HS-27A (cell line): Measurements from ENCODE around the gene IGSF8.

Experiments used
- DNase-seq: peaks from one replicate; pipeline ENCODE4 v3.0.0-alpha.2; 2012; ENCODE audit warnings: low read depth, missing footprints

IGSF8 gene

DNA sequence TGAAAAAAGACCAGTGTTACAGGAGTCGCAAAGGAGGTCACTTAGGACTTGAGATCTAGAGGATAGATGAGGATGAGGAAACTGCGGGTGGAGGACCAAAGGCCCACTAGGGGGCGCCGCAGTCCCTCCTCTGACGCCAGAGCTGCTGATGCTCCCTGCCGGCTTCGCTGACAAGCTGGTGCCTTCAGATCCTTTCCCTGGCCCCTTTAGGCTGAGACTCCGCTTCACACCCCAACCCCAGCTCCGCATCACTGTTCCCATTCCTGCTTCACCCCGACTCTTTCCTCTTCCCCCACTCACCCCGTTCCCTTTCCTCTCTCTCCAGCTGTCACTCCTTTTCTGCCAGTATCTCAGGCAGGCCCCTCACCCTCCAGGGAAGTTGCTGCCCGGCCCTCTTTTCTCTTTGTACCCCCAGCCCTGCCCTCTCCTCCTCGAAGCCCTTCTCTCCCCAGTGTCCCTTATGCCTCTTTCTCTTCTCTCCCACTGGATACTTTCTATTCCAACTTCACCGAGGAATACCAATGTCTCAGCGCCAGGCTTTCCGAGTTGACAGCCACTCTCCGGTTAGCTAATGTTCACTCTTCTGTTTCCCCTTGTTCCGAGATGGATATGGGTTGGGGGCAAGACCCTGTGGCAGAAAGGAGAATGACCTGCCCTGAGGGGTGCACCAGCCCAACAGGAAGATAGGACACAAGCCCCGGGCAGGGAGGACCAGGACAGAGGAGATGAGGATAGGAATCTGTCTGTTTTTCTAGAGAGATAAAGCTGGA, 12.5 kb downstream of the IGSF8 start:
- DNase-seq, result no peak

DNA sequence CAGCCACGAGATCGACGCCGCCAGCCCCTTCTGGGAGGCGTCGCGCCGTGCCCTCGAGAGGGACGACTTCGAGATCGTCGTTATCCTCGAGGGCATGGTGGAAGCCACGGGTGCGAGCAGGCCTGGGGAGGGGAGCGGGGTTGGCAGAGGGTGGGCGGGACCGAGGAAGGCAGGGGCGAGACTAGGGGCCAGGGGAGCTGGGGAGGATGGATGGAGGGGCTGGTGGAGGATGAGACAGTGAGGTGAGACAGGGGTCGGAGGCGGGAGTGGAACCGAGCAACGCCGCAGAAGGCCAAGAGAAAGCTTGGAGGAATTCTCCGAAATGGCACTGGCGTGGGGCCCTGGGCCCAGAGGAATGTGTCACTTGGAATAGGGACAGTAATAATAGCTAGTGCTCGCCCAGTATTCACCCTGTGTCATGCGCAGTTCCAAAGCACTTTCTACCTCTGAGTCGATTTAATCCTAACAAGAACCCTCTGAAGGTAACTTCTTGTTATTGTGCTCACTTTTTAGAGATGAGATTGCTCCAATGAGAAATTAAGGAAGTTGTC, 13.6 kb downstream of the IGSF8 start:
- DNase-seq, result no peak

DNA sequence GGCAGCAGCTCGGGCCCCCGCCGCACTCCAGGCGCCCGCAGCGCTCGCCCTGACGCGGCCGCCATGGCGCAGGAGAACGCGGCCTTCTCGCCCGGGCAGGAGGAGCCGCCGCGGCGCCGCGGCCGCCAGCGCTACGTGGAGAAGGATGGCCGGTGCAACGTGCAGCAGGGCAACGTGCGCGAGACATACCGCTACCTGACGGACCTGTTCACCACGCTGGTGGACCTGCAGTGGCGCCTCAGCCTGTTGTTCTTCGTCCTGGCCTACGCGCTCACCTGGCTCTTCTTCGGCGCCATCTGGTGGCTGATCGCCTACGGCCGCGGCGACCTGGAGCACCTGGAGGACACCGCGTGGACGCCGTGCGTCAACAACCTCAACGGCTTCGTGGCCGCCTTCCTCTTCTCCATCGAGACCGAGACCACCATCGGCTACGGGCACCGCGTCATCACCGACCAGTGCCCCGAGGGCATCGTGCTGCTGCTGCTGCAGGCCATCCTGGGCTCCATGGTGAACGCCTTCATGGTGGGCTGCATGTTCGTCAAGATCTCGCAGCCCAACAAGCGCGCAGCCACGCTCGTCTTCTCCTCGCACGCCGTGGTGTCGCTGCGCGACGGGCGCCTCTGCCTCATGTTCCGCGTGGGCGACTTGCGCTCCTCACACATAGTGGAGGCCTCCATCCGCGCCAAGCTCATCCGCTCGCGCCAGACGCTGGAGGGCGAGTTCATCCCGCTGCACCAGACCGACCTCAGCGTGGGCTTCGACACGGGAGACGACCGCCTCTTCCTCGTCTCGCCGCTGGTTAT, 14.2 kb downstream of the IGSF8 start:
- no peak for DNase-seq

DNA sequence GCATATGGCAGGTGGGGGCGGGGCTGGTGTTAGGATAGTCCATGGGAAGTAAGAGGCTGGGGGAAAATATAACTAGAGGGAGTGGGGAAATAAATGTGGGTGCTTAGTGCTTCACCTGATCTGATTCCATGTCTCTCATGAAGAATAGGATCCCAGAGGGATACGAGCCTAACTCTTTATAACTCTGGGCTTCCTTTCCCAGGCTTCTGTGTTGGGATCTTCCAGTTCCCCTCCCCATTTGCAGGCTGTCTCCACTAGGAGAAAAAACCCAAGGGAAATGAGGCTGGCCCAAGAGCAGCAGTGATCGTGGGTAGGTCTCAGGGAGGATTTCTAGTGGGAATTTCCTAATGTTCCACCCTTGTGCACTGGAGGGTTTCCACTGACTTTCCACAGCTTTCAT, 15.5 kb downstream of the IGSF8 start:
- DNase-seq, result no peak

DNA sequence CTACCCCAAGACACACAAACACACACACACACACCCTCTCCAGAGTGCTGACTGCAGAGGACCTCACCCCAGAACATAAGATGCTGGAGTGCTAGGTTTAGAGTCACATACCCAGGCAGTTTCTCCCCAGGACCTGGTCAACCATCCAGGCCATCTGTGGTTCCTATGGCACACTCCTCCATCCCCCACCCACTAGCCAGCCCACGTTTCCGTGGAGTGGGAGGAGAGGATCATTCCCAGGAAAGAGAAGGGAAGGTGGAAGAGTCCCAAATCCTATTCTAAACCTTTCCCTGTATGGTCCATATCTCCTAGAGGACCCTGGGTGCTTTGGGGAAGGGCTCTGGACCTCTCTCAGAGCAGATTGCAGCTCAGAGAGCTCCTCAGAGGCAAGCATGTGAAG, 15.9 kb downstream of the IGSF8 start:
- DNase-seq, result no peak

DNA sequence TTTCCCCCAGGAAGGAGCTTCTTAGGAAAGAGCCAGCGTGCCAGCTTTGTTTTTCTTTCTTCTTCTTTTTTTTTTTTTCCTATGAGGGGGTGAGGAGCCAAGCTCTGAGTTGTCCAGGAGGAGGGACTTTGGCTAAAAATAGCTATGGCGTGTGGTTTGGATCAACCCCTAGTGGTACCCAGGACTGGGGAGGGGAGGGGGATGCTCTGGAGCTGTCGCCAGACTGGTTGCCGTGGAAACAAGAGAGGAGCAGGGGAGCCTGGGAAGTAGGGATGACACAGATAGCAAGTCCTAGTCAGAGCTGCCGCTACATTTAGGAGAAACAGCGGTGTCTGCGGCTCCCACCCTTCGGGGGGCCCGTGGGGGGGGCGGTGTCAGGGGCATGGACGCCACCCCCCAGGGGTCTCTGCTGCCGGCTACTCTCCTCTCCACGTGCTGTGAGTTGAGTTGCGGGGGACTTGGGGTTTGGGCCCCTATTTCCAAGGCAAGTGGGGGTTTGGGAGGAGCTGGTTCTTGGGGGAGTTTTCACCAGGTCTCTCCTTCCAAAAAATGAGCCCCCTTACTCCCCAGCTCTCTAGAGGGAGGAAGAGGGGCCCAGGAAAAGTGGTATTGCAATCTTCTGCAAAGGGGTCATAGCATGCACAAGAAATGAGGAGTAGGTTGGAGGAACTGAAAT, 17.0 kb downstream of the IGSF8 start, which contains the start of gene KCNJ9:
Gene KCNJ9, plus strand, starts transcription at position 278 of the 676 bp plus-strand sequence. CDS start 2,493 bp downstream, outside the sequence.
- DNase-seq, result no peak

DNA sequence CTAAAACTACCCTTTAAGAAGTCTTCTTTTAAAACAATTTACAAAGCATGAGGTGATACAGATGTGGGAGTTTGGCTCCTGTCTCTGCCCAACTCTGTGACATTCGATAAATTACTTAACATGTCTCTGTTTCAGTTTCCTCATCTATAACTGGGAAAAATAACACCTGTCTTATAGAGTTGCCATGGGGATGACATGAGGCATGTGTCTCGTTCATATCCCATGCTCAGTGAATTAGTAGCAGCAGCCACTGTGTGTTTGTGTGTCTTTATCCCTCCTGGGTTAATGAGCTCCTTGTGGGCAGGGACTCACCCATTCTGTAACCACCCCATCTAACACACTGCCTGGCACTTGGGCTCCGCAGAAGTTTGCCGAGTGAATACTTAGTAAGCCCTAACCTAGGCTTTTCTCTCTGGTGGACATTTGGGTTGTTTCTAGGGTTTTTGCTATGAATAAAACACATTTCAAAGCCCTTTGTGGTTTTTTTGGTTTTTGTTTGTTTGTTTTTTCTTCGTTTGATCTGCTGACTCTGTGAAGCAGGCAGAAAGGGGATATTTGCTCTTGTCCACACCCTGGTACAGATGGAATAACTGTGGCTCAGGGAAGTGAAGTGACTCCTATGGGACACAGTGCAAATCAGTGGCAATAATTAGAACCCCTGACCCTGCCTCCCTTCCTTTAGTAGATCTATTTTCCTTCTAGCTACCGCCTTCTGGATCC, 17.9 kb downstream of the IGSF8 start:
- DNase-seq, result no peak

DNA sequence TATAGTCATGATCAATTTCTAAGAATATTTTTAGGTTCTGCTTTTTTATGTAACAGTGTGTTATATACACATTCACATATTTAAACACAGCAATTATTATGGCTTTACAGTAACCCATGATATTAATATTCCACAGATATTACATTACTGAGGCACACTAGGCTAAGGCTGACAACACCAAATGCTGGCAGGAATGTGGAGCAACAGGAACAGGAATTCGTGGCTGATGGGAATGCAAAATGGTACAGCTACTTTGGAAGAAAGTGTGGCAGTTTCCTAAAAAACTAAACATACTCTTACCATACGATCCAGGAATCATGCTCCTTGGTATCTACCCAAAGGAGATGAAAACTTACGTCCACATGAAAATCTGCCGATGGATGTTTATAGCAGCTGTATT, 19.0 kb downstream of the IGSF8 start:
- DNase-seq, result no peak

DNA sequence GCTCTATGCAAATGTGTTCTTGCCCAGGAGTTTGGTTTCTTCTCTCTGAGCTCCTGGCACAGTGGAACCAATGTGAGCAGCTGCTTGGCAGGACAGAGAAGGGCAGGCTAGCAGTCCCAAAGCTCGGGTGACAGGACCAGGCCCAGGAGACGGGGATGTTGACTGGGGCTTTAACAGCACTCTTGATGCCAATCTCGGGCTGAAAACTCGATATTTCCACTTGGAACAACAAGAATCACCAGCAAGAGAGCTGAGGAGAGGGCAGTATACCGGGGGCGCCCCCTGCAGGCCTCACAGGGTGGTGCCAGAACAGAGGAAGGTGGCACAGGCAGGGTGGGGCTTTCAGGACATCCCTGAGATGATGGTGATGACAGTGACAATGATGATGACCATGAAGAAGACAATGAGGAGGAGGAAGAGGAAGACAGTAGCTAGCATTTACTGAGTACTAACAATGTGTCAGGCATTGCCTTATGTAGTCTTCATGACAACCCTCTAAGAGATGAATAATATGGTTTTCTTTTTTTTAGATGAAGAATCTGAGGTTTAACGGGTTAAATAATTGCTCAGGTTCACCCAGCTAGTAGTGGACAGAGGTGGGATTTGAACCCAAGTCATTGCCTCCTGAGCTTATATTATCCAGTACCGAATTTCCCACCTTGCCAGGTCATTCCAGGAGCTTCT, 19.8 kb downstream of the IGSF8 start:
- no peak for DNase-seq

DNA sequence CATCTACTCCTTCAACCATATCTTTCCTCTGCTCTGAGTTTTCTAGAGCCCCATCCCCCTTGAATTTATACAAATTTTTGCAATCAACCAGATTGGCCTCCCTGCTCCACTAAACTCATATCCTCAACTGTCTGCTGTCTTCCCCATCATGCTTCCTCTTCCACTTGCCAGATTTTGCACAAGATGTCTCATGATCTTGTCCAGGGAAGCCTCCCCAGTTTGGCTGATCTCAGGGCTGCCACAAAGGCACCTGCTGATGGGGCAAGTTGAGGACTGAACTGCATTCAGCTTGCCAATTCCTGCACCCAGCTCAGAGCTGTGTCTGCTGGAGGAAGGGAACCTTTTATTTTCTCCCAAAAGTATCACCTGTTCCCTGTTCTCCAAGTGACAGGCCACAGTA, 20.9 kb downstream of the IGSF8 start:
- no peak for DNase-seq

DNA sequence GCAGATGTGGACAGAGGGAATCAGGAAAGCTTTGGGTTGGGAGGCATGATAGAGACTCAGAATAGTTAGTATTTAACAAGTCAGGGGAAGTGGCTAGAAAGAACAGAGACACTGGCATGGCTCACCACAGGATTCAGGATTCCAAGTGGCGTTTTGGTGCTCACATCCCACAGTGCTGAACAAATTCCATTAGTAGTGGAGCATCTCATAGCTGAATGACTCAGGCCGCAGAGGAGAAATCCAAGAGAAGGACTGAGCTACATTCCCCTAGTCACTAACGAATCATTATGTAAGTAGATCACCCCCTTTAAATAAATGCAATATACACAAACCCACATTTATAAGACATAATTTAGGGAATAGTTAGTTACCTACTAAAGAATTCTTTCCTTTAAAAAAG, 22.1 kb downstream of the IGSF8 start:
- no peak for DNase-seq

DNA sequence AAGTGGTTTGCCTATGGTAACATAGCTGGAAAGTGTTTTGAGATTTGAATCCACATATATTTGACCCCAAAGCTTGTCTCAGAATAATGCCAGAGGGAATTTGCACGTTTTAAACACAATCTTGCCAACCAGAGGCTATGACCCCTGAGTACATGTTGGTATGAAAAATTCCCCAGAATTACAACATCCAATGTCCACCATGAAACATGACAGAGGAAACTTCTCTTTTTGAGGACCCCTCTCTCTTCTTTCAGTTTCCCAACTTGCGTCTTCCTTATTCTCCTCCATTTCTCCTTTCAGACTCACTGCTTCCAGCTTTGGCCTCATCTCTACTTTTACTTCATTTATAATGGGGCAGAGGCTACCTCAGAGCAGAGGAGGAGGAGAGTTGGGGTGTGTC, 22.6 kb downstream of the IGSF8 start:
- no peak for DNase-seq

DNA sequence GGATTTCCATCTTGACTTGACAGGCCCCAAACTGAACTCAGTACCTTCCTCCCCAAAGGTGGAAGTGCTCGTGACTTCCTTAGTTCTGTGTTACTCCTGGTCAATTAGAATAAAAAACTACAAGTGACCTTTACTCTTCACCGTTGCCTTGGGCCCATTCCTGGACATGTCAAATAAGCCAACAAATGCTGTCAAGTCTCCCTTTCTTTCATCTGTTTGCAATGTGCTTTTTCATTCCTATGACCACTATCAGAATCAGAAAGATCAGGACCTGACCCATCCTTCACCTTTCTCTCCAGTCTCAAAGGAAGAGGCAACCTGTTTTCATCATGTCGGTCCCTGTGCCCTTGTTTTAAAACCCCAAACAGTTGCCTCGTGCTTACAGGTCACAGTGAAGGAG, 23.6 kb downstream of the IGSF8 start:
- DNase-seq, result no peak

DNA sequence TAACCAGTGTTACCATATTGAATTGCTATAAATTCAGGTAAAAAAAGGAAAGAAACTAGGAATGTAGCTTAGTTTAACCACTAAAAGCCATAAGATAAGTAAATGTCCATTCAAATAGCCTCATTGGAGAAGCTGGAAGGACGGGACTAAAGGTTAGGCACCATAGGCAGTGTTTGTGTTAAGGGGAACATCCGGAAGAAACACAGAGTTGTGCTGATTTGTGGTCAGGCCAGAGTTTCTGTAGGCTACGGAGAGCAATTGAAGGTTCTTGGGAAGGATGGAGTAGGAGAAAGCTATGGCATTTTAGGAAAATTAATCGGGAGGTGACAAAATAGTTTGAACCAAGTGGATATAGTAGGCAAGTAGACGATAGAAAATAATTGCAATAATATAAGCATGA, 27.1 kb downstream of the IGSF8 start:
- no peak for DNase-seq

DNA sequence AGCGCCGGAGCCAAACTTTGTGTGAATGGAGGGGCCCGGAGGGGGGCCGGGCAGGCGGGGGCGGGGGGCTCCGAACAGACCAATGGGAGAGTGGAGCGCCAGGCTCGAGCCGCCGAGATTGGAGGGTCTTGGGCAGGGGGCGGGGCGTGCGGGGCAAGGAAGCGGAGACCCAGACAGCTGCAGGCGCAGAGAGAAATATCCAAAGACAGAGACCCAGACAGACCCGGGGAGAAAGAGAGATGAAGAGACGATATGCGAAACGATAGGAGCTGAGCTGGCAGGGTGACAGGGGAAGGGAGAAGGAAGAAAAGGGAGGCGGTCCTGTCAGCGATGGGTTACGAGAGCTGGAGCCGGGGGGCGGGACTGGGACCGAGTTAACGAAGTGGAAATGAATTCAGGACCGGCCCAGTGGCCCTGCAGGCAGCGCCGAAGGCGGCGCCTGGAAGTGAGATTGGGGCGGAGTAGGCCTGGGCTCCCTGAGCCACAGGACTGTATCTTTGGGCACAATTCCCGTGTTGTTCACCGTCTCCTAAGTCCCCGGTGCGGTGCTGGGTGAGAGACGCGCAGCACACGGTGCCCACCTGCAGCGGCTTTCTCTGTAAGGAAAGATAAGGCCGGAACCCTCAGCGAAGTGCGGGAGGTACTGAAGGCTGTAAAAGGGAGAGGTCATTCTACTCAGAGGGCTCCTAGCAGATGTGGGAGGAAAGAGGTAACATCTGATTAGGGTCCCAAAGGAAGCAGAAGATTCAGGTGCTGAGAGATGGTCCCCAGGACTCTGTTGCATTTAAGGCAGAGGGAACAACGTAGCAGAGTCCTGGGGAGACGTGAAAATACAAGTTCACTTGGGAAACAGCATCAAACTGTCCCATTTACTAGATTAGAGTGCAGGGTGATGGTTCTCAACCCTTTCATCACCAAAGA, 27.9 kb downstream of the IGSF8 start:
- no peak for DNase-seq

DNA sequence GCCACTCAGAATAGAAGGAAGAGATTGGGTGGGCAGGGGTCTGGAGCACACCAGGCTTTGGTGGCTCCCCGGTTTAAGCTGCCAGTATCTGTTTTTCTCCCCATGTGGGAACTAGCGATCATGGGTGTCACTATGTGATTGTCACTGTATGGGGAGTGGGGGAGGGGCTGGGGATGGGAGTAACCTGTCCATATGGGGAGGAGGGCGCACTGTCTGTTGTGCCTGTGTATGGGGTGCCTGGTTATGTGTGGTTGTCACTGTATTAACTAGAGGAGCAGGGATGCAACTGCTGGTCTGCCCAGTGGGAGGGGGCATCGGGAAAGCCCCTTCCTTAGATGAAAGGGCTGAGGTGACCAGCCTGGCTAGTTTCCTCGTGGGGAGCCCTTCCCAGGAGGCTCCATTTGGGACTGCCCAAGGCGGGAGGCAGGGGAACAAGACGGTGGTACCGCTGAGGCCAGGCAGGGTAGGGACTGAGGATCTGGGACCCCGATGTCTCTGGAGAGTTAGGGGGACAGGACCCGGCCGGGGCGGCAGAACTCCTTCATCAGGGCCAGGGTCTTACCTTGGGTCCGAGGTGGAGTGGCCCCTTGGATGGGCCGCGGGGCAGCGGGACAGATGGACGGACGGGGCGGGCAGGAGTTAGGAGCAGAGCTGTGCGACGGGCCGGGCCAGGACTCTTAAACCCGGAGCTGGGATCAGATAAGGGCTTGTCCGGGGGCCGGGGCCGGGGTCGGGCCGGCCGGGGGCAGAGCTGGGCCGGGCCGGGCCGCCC, 28.8 kb downstream of the IGSF8 start, which contains the start of gene KCNJ10:
Gene KCNJ10, minus strand, starts transcription at position 701 of the 772 bp plus-strand sequence. CDS start 27,628 bp downstream, outside the sequence.
- no peak for DNase-seq

DNA sequence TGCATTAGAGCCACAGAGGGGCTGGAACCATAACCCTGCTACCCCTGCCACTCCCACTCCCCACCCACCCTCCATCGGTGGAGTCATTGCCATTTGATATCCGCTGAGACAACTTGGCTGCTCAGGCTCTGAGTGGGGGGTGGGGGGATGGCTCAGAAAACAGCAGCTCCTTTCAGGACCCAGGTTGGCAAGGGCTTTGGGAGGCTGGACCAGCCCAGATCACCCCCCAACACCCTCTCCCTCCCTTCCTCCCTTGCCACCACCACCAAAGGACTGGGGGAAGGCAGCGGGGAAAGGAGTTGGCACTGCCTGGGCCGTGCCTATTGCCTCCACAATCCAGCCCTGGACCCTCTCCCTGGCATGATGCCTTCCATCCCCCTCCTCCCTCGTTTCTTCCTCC, 30.2 kb downstream of the IGSF8 start:
- no peak for DNase-seq

DNA sequence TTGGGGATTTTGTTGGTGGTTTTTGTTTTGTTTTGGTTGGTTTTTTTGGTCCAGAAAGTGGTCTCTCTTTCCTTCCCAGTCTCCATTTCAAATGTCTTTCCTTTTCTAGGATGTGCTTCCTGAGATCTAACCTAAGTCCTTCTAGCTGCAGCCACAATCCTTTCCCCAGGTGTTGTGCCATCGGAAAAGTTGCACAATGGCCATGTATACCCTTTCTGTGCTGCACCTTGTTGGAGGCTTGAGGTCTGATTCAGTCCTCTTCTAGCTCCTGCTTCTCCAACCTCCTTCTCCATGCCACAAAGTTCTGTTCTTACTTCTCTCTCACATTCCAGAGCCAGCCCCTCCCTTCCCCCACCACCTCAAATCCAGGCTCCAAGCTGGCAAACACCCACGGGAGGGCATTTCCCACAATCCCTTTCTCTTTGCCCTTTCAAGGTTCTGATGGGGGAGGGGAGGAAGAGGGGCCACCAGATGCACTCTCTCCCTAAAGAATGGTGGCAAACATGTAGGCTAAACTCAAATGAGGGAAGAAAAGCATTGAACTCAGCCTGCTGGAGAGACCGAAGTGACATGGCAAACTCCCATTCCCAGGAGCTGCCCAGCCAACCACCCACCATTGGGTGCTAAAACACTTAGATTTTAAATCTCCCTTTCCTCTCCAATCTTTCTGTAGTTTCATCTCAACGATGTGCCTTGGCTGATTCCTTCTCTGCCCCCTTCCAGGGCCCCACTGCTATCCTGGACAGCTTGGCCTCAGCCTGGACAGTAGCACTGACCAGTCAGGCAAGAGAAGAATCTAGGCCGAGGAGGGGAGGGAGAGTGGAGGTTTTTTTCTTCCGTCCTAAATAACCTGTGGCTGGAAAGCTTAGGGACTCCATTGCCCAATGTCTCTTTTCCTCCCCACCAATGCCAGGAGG, 31.3 kb downstream of the IGSF8 start:
- no peak for DNase-seq
